ENCODE results near the gene MRPL10. TPM values are rescaled to one million over a fixed set of nuclear protein-coding genes. Genes with fewer than 3 reads are reported as not detected.

Gene MRPL10
- polyA plus RNA-seq, 2 of the 4 experiments (the other 2 are of a cell fraction) = 62.8 to 97.7 TPM

DNA sequence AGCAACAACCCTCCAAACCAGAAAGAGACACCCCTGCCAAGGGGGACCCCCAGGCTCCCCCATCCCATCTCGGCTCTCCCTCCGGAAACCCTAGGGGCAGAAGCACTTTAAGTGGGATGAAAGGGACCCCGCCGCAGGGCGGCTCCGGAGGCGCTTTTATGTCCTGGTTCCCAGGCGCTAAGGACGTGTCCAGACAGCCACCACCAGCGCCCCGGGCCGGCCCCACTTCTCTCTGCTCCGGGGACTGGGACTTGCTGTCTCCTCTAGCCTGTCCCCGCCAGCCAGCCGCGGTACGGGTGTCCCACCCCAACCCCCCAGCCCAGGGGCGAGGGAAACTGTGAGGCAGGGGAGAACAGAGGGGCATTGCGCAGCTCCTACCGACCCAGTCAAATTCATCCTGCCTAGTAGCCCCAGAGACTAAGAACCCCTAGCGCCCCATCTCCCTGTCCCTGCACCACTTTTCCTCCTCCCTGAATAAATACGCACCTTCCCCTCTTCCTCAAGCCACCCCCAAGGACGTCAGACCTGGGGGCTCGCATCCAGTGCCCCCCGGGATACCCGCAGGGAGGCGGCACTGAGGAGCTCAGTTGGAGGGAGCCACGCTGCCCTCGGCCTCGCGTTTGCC is 15.5 kb upstream of the MRPL10 start (continued):
- TF ChIP-seq, protein P1, sequence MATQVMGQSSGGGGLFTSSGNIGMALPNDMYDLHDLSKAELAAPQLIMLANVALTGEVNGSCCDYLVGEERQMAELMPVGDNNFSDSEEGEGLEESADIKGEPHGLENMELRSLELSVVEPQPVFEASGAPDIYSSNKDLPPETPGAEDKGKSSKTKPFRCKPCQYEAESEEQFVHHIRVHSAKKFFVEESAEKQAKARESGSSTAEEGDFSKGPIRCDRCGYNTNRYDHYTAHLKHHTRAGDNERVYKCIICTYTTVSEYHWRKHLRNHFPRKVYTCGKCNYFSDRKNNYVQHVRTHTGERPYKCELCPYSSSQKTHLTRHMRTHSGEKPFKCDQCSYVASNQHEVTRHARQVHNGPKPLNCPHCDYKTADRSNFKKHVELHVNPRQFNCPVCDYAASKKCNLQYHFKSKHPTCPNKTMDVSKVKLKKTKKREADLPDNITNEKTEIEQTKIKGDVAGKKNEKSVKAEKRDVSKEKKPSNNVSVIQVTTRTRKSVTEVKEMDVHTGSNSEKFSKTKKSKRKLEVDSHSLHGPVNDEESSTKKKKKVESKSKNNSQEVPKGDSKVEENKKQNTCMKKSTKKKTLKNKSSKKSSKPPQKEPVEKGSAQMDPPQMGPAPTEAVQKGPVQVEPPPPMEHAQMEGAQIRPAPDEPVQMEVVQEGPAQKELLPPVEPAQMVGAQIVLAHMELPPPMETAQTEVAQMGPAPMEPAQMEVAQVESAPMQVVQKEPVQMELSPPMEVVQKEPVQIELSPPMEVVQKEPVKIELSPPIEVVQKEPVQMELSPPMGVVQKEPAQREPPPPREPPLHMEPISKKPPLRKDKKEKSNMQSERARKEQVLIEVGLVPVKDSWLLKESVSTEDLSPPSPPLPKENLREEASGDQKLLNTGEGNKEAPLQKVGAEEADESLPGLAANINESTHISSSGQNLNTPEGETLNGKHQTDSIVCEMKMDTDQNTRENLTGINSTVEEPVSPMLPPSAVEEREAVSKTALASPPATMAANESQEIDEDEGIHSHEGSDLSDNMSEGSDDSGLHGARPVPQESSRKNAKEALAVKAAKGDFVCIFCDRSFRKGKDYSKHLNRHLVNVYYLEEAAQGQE (IDR thresholded peaks at IDR 0.05) = no peak
- TF ChIP-seq EHF (CRISPR knock-in tag; IDR thresholded peaks at IDR 0.05) (no peak), JUN (IDR thresholded peaks at IDR 0.05) (no peak)

GRCh38 chr17:47845716-47846075 is 14.4 kb upstream of the MRPL10 start:
- ChIA-PET POLR2A (interaction anchor here (1.1 kb wide), 1 partner anchor 50 kb away, joined by 3 read pairs; the partner anchor contains the start of gene SP2), CTCF (interaction anchor here (0.9 to 36.3 kb wide), 12 partner anchors 9 to 199 kb away, joined by 3 to 1860 read pairs (median 84); partner anchors contain the start of genes CDK5RAP3, PNPO, PRR15L and SP2)
- 65% methylated on average over 3 of the region's 3 CpGs for WGBS (ENCODE audit: missing lambda C conversion rate)
- Histone ChIP-seq H3K4me1 (peaks cover 28% of the 10 kb centered on the region), H3K9me3 (no peaks in the 10 kb centered on the region), H3K27ac (no peak overlapping the region), H3K4me2 (no peak overlapping the region), H3K4me3 (no peak overlapping the region)
- DNase-seq (ENCODE audit: low read depth in 1 of 2, low spot score in 1 of 2) = no peak
- no peak for ATAC-seq
- TF ChIP-seq KDM5A (IDR thresholded peaks at IDR 0.05) (no peak), E2F6 (IDR thresholded peaks at IDR 0.05; ENCODE audit: borderline replicate concordance, low read depth) (no peak), RFX5 (IDR thresholded peaks at IDR 0.05) (no peak), JUNB (IDR thresholded peaks at IDR 0.05) (no peak), FOSL2 (IDR thresholded peaks at IDR 0.05) (no peak), FOSL2 (CRISPR knock-in tag; IDR thresholded peaks at IDR 0.05) (no peak), NPAS2 (CRISPR knock-in tag; IDR thresholded peaks at IDR 0.05; ENCODE audit: borderline replicate concordance) (no peak), ZNF302 (CRISPR knock-in tag; IDR thresholded peaks at IDR 0.05) (no peak), RNF2 (IDR thresholded peaks at IDR 0.05; ENCODE audit: borderline replicate concordance, low read depth) (no peak), CBX8 (IDR thresholded peaks at IDR 0.05) (no peak)
- TF ChIP-seq, protein P1 (IDR thresholded peaks at IDR 0.05) = no peak
- FAIRE-seq = no peak

DNA sequence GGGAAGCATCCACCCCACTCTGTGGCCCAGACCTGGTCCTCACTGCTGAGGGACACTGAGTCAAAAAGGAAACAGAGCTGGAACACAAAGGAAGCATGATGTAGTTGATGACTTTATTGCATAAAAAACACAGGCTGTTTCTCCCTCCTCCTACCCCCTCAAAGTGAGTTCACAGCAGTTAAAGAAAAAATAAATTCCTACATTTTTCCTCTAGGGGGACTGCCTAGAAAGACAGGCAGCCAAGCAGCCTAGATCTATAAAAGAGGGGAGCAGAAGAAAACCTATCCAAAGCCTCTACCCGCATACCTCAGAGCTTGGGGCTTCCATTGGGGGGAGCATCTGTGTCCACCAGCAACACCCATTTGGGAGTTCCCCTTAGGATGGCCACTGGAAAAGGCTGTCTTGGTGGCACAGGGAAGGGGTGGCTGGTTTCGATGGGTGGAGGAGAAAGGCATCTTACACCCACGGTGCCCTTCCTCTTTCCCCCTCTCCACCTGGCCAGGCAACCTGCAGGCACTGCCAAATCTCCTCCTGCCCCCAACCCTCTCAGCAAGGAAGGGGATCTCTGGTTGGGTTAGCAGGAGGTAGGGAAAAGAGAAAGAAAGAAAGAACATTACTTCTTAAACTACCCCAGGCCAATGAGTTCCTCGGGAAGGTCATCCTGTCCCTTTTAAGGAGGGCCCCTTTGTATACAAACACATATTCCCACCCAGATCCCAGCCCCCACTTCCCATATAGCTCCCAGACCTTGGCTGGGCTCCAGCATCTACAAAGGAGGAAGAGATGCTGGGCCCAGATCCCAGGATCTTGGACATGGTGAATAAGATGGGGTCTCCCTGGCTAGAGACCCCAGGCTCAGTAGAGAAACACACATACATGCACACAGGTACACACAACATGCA is 13.7 kb upstream of the MRPL10 start:
- peak; percentile 39 for TF ChIP-seq CTCF (IDR thresholded peaks at IDR 0.05)
- TF ChIP-seq RAD21 (conservative IDR thresholded peaks at IDR 0.05 in 1 of 2, IDR thresholded peaks at IDR 0.05 in 1 of 2) = peak in 1 of 2 experiments; percentile 24; a peak in 1 of 5 replicates
- no peak for TF ChIP-seq USF2 (IDR thresholded peaks at IDR 0.05)
- Histone ChIP-seq H3K9me3 (no peaks in the 10 kb centered on the region), H3K4me3 (no peak overlapping the region), H3K4me2 (no peak overlapping the region), H3K27ac (no peak overlapping the region), H3K4me1 (peaks cover 27% of the 10 kb centered on the region)
- CTCF ChIA-PET = interaction anchor here (0.9 to 36.3 kb wide), 18 partner anchors 9 to 200 kb away, joined by 3 to 1860 read pairs (median 21); partner anchors contain the start of genes CDK5RAP3, LRRC46, MRPL10 and PNPO
- POLR2A ChIA-PET = interaction anchor here (1.1 kb wide), 1 partner anchor 51 kb away, joined by 3 read pairs; the partner anchor contains the start of gene SP2
- 76% methylated on average over 4 of the region's 4 CpGs for WGBS (ENCODE audit: missing lambda C conversion rate)
- DNase-seq (ENCODE audit: low read depth in 1 of 2, low spot score in 1 of 2) (peak in 1 of 2 experiments; percentile 80), ATAC-seq (no peak), FAIRE-seq (no peak)
